H9 (cell line): ENCODE measurements around the gene APBB2. TPM values are rescaled to one million over a fixed set of nuclear protein-coding genes. Genes with fewer than 3 reads are reported as not detected.
A peak's percentile ranks its signal among the peaks of the same experiment; 100 is the strongest.

ENCODE experiments used
- DNase-seq: peaks from one replicate; pipeline ENCODE4 v3.0.0-alpha.2; 2017
- H2AFZ ChIP-seq: one replicate; pipeline ENCODE4 v1.6.1; 2013; ENCODE audit warnings: mild to moderate bottlenecking, low read length, control low read depth, moderate library complexity
- H2AK5ac ChIP-seq: 2 replicates; pipeline ENCODE4 v1.6.1; 2013; ENCODE audit warnings: low read length, control low read depth, mixed read lengths; ENCODE audit not compliant: insufficient read length
- H2BK120ac ChIP-seq: one replicate; pipeline ENCODE4 v1.6.1; 2013; ENCODE audit warnings: low read depth, mild to moderate bottlenecking, low read length, control low read depth, inconsistent platforms; ENCODE audit not compliant: poor library complexity, severe bottlenecking
- H2BK12ac ChIP-seq: 2 replicates; pipeline ENCODE4 v1.6.1; 2013; ENCODE audit warnings: low read length, control low read depth, mixed read lengths, low read depth; ENCODE audit not compliant: insufficient read length
- H2BK15ac ChIP-seq: 2 replicates; pipeline ENCODE4 v1.6.1; 2013; ENCODE audit warnings: low read depth, low read length, control low read depth
- H2BK20ac ChIP-seq: one replicate; pipeline ENCODE4 v1.6.1; 2013; ENCODE audit warnings: low read depth, mild to moderate bottlenecking, low read length, control low read depth, inconsistent platforms; ENCODE audit not compliant: poor library complexity, severe bottlenecking
- H2BK5ac ChIP-seq: 2 replicates; pipeline ENCODE4 v1.6.1; 2013; ENCODE audit warnings: low read length, control low read depth, mixed read lengths; ENCODE audit not compliant: insufficient read length
- H3K14ac ChIP-seq: 2 replicates; pipeline ENCODE4 v1.6.1; 2013; ENCODE audit warnings: low read length, control low read depth; ENCODE audit not compliant: insufficient read depth
- H3K18ac ChIP-seq: 2 replicates; pipeline ENCODE4 v1.6.1; 2013; ENCODE audit warnings: low read depth, mild to moderate bottlenecking, mixed read lengths, low read length, control low read depth; ENCODE audit not compliant: insufficient read length
- H3K23ac ChIP-seq: 2 replicates; pipeline ENCODE4 v1.6.1; 2013; ENCODE audit warnings: low read length, control low read depth, mixed read lengths, low read depth; ENCODE audit not compliant: insufficient read length
- H3K23me2 ChIP-seq: 2 replicates; pipeline ENCODE4 v1.6.1; 2013; ENCODE audit warnings: low read depth, mild to moderate bottlenecking, mixed read lengths, low read length, control low read depth; ENCODE audit not compliant: insufficient read length, poor library complexity, severe bottlenecking
- H3K27ac ChIP-seq: 2 replicates; pipeline ENCODE4 v1.5.1; 2013; ENCODE audit warnings: low read length, control low read depth, mixed read lengths, low read depth; ENCODE audit not compliant: insufficient read length
- H3K27me3 ChIP-seq: 2 replicates; pipeline ENCODE4 v1.6.1; 2013; ENCODE audit warnings: low read length, control low read depth, inconsistent platforms; ENCODE audit not compliant: insufficient read depth
- H3K4ac ChIP-seq: 2 replicates; pipeline ENCODE4 v1.6.1; 2013; ENCODE audit warnings: low read depth, mild to moderate bottlenecking, control low read depth, inconsistent platforms, low read length, moderate library complexity
- H3K4me1 ChIP-seq: 2 replicates; pipeline ENCODE4 v1.6.1; 2013; ENCODE audit warnings: low read length, control low read depth, inconsistent platforms; ENCODE audit not compliant: insufficient read depth
- H3K4me2 ChIP-seq: 2 replicates; pipeline ENCODE4 v1.6.1; 2013; ENCODE audit warnings: low read length, control low read depth, mixed read lengths; ENCODE audit not compliant: insufficient read length, insufficient read depth
- H3K56ac ChIP-seq: 2 replicates; pipeline ENCODE4 v1.6.1; 2013; ENCODE audit warnings: low read depth, mild to moderate bottlenecking, mixed read lengths, low read length, control low read depth; ENCODE audit not compliant: insufficient read length
- H3K79me1 ChIP-seq: 2 replicates; pipeline ENCODE4 v1.6.1; 2013; ENCODE audit warnings: low read depth, mild to moderate bottlenecking, moderate library complexity, low read length, control low read depth, inconsistent platforms; ENCODE audit not compliant: insufficient read depth, poor library complexity, severe bottlenecking
- H3K79me2 ChIP-seq: 2 replicates; pipeline ENCODE4 v1.6.1; 2013; ENCODE audit warnings: low read length, control low read depth, inconsistent platforms; ENCODE audit not compliant: insufficient read depth
- H3K9ac ChIP-seq: 2 replicates; pipeline ENCODE4 v1.6.1; 2013; ENCODE audit warnings: low read length, control low read depth, mixed read lengths; ENCODE audit not compliant: insufficient read length; ENCODE audit errors: extremely low read depth
- H3K9me3 ChIP-seq: one replicate; pipeline ENCODE4 v1.6.1; 2013; ENCODE audit warnings: low read depth, low read length, inconsistent platforms; ENCODE audit not compliant: control insufficient read depth
- H3T11ph ChIP-seq: one replicate; pipeline ENCODE4 v1.6.1; 2013; ENCODE audit warnings: mild to moderate bottlenecking, low read length, control low read depth, inconsistent platforms
- H4K20me1 ChIP-seq: one replicate; pipeline ENCODE4 v1.6.1; 2013; ENCODE audit not compliant: control insufficient read depth, insufficient read length, insufficient read depth
- H4K5ac ChIP-seq: 2 replicates; pipeline ENCODE4 v1.6.1; 2013; ENCODE audit warnings: low read depth, mild to moderate bottlenecking, mixed read lengths, low read length, control low read depth; ENCODE audit not compliant: insufficient read length
- H4K8ac ChIP-seq: replicated peaks from 2 replicates; pipeline ENCODE4 v1.6.1; 2013; ENCODE audit warnings: low read length, control low read depth, mixed read lengths, low read depth; ENCODE audit not compliant: insufficient read length
- H4K91ac ChIP-seq: 2 replicates; pipeline ENCODE4 v1.6.1; 2013; ENCODE audit warnings: low read depth, mild to moderate bottlenecking, moderate library complexity, mixed read lengths, low read length, control low read depth; ENCODE audit not compliant: insufficient read length
- H3K27ac Mint-ChIP-seq, 3 experiments: 2 replicates in 2 of 3; 3 replicates in 1 of 3; pipeline ENCODE4 v1.8.0; 2020 to 2021; ENCODE audit warnings: mixed read lengths in 3 of 3, mild to moderate bottlenecking in 1 of 3, moderate library complexity in 1 of 3
- H3K27me3 Mint-ChIP-seq: 2 replicates; pipeline ENCODE4 v1.8.0; 2021; ENCODE audit warnings: low read depth, mild to moderate bottlenecking, moderate library complexity, mixed read lengths
- H3K36me3 Mint-ChIP-seq, 3 experiments: 2 replicates in 2 of 3; 3 replicates in 1 of 3; pipeline ENCODE4 v1.8.0; 2020 to 2021; ENCODE audit warnings: low read depth in 3 of 3, mixed read lengths in 3 of 3; ENCODE audit not compliant: insufficient read depth in 1 of 3
- H3K4me1 Mint-ChIP-seq, 2 experiments: 2 replicates each; pipeline ENCODE4 v1.8.0; 2020; ENCODE audit warnings: mixed read lengths in 2 of 2
- H3K4me3 Mint-ChIP-seq, 2 experiments: 2 replicates in 1 of 2; 3 replicates in 1 of 2; pipeline ENCODE4 v1.8.0; 2020 to 2021; ENCODE audit warnings: mild to moderate bottlenecking in 2 of 2, mixed read lengths in 2 of 2, moderate library complexity in 1 of 2
- H3K9me3 Mint-ChIP-seq, 2 experiments: 2 replicates in 1 of 2; 3 replicates in 1 of 2; pipeline ENCODE4 v1.8.0; 2020; ENCODE audit warnings: mild to moderate bottlenecking in 2 of 2, mixed read lengths in 2 of 2, moderate library complexity in 1 of 2
- WGBS: extraction: QIAGEN DNeasy Blood & Tissue Kit; methylation state at CpG from one replicate; pipeline ENCODE4 v1.1.7; 2013; ENCODE audit warnings: missing lambda C conversion rate, low lambda C conversion rate, mixed read lengths; ENCODE audit not compliant: insufficient read length; ENCODE audit errors: extremely low coverage; 5-methylcytosine and 5-hydroxymethylcytosine counted together
- total RNA-seq: library from RNA; stranded (reverse); gene quantifications from 2 replicates; pipeline ENCODE4 v1.2.1, GENCODE V29; 2021
- TF ChIP-seq, protein P1 (sequence below): fragments of 200-600 bp; sonication (generic); conservative IDR thresholded peaks from 3 replicates; pipeline ENCODE4 v1.8.0; 2021; ENCODE audit warnings: antibody characterized with exemption, mild to moderate bottlenecking

Gene APBB2
- total RNA-seq, 1 experiment from 2014 or later = 39.6 TPM

DNA sequence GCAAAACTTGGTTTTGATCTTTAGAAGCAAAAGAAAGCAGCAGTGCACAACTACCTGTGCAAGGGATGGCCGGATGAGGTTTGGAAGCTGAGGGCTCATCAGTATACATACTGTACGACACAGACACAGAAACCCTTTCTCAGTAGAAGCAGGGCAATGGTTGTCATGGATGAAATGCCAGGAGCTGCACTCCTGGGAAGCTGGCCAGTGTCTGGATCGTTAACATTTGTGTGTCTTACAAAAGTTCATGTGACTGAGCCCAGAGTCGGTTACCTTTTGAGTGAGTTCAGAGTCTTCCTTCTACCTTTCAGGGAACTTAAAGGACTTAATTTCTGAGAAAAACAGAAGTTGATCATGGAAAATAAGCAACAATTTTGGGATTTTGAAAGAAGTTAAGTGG lies 230.3 kb downstream of the APBB2 start:
- H4K5ac ChIP-seq = no peak overlapping the region
- Mint-ChIP-seq H3K4me3 (no peak overlapping the region), H3K9me3 (no peaks in the 10 kb centered on the region), H3K36me3 (no peaks in the 10 kb centered on the region; a peak in 1 of 7 replicates), H3K27ac (peak overlapping the region in 2 of 3 experiments; percentile 72 to 84; a peak in 2 of 7 replicates), H3K4me1 (peaks cover 7% of the 10 kb centered on the region in 2 experiments), H3K27me3 (no peaks in the 10 kb centered on the region)
- TF ChIP-seq, protein P1, sequence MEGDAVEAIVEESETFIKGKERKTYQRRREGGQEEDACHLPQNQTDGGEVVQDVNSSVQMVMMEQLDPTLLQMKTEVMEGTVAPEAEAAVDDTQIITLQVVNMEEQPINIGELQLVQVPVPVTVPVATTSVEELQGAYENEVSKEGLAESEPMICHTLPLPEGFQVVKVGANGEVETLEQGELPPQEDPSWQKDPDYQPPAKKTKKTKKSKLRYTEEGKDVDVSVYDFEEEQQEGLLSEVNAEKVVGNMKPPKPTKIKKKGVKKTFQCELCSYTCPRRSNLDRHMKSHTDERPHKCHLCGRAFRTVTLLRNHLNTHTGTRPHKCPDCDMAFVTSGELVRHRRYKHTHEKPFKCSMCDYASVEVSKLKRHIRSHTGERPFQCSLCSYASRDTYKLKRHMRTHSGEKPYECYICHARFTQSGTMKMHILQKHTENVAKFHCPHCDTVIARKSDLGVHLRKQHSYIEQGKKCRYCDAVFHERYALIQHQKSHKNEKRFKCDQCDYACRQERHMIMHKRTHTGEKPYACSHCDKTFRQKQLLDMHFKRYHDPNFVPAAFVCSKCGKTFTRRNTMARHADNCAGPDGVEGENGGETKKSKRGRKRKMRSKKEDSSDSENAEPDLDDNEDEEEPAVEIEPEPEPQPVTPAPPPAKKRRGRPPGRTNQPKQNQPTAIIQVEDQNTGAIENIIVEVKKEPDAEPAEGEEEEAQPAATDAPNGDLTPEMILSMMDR = no peak
- H4K20me1 ChIP-seq = no peaks in the 10 kb centered on the region
- DNase-seq = no peak
- H4K8ac ChIP-seq = no peak overlapping the region
- no peak overlapping the region for H2BK5ac ChIP-seq
- H2BK20ac ChIP-seq = no peak overlapping the region
- WGBS = no CpG with 5 or more reads among the region's 4 CpGs
- H3K4me2 ChIP-seq = no peak overlapping the region
- no peak overlapping the region for H3T11ph ChIP-seq
- no peak overlapping the region for H3K27ac ChIP-seq
- H3K27me3 ChIP-seq = no peaks in the 10 kb centered on the region
- H2BK15ac ChIP-seq = no peak overlapping the region
- no peak overlapping the region for H2BK120ac ChIP-seq
- H3K79me2 ChIP-seq = no peaks in the 10 kb centered on the region
- H3K4me1 ChIP-seq = no peaks in the 10 kb centered on the region
- no peak overlapping the region for H3K23ac ChIP-seq
- H3K79me1 ChIP-seq = no peaks in the 10 kb centered on the region
- no peak overlapping the region for H3K9ac ChIP-seq
- no peak overlapping the region for H4K91ac ChIP-seq
- H3K56ac ChIP-seq = no peak overlapping the region
- H2AFZ ChIP-seq = no peak overlapping the region
- H2BK12ac ChIP-seq = no peak overlapping the region
- no peak overlapping the region for H2AK5ac ChIP-seq
- no peak overlapping the region for H3K4ac ChIP-seq
- no peaks in the 10 kb centered on the region for H3K23me2 ChIP-seq
- H3K18ac ChIP-seq = no peak overlapping the region
- H3K9me3 ChIP-seq = no peaks in the 10 kb centered on the region
- no peak overlapping the region for H3K14ac ChIP-seq
